HT-29 (cell line): ENCODE results near the gene PSMC2. TPM values are rescaled to one million over a fixed set of nuclear protein-coding genes. Genes with fewer than 3 reads are reported as not detected.
A peak's percentile ranks its signal among the peaks of the same experiment; 100 is the strongest.

ENCODE experiments used
- DNase-seq: peaks from one replicate; pipeline ENCODE4 v3.0.0-alpha.2; 2015; ENCODE audit warnings: low spot score
- total RNA-seq: library from RNA; depleted of rRNA; stranded (reverse); fragments of >200 nt; shearing (Covaris generic); gene quantifications from 2 replicates; pipeline ENCODE4 v1.2.3, GENCODE V29; 2014; rRNA removed

PSMC2 gene
- total RNA-seq: 119 and 171 TPM in 2 replicates

DNA sequence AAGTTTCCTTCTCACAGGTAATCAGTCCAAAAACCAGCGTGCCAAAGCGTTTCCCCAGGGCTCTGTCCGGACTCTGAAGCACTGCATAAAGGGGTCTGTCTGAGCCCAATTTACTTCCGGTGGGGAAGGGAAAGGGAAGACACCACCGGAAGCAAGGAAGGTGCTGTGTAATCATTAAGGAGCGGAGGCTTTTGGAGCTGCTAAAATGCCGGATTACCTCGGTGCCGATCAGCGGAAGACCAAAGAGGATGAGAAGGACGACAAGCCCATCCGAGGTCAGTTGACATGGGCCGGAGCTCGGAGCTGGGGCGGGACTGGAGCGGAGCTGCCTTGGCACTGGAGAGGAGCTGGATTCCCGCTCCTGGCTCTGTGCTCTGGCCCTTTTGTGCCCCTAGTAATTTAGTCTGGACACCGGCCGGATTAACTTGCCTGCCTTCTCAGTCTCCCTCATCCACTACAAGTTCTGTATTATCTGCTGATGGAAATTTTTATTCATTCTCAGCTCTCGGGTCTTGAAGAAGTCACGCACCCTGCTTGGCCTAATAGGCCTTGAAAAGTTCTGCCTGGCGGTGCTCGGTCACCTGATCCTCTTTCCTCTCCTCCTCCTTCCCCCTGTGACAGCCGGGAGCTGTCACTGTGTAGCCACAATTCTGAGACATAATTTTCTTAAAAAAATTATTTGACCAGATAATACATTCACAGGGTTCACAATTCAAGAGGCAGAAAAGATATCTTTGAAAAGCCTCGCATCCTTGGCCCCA lies at the start of gene PSMC2:
Gene PSMC2, plus strand, starts transcription at position 137 of the 761 bp plus-strand sequence. Its CDS starts 69 bp downstream, at position 206.
- peak; percentile 96 for DNase-seq

DNA sequence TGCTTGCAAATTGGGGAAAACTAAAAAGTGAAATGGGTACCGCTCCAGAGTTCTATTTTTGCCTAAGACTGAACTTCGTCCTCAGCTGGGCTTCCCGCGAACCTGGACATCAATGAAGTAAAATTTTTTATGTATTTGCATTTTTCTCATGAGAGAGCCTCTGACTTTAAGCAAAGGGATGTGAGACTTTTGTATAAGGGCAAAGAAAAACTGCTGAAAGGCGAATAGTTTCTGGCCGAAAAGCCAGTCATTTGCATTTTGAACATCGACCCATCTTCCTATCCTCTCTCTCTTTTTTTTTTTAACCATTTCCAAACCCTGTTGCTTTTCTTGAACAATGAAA lies 49.6 kb upstream of the PSMC2 start:
- no peak for DNase-seq

DNA sequence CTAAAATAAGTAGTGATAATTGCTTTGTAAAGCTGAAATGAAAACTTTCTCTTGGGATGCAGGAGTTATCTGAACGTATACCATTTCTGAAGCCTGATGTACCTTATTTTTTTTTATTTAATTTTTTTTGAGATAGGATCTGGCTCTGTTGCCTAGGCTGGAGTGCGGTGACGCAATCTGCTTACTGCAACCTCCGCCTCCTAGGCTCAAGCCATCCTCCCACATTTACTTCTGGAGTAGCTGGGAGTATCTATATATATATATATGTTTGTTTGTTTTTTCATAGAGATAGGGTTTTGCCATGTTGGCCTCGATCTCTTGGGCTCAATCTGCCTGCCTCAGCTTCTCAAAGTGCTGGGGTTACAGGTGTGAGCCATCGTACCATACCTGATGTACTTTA lies 47.8 kb upstream of the PSMC2 start:
- no peak for DNase-seq

DNA sequence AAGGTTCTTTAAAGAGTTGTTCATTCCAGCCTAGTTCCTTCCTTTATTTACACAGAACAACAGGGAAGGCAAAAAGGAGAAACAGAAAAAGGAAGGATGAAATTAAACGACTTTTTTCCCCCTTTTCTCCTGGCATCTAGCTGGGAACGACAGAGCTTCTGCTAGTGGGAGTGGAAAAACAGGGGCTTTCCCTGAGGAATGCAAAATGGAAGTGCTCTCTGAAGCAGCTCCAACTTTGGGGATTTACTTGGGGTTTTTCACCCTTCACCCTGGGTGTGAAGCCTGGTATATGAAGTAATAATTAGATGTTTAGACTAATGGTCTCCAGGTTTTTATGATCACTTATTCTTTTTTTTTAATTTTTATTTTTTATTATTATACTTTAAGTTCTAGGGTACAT lies 46.0 kb upstream of the PSMC2 start:
- no peak for DNase-seq

DNA sequence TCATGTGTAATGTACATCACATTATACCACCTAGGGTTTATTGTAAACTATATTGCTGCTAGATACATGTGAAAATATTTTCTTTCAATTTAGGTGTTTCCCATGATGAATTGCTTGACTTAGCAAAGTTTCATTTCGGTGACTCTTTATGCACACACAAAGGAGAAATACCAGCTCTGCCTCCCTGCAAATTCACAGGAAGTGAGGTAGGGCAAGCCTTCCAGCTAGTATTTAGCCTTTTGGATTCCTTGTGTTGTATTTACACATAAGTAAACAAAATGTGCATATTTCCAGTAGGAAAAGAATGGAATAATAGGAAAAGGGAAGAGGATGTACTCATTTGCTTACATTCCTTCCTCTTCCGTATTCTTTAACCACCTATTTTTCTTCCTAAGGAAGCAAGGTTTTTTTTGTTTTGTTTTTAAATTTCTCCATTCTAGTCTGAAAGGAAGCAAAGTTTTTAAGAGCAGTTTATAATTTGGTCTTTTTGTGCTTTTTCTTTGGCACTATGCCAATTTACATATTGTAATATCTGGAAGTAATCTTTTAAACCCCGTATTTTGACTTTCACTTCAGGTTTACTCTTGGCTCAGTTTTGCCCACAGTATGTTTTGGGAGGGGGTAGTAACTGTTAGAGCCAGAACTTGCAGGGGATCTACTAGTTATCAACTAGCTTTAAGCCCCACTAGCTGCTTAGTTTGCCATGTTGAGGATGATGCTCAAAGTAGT lies 39.8 kb upstream of the PSMC2 start:
- DNase-seq: no peak

- no peak for DNase-seq
Measured at GRCh38 chr7:103314852-103315251, 32.6 kb upstream of the PSMC2 start.

GRCh38 chr7:103316380-103316941 lies 31.0 kb upstream of the PSMC2 start:
- no peak for DNase-seq

DNA sequence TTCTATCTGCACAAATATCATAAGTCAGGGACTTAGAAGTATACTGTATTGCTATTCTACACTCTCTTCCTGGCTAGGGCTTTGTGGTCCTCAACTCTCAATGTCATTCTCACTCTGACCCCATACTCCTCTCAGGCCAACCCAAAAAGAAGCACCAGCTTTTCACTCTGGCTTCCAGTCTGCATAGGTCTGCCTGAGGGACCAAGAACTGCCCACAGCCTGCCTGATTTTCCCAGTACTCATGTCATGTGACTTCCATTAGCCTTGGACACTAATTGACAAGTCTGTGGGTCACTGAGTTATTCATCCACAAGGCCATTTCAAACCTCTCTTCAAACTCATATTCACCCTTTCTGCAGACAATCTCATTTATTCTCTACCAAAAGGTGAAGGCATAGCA lies 30.4 kb upstream of the PSMC2 start:
- DNase-seq: no peak

GRCh38 chr7:103325744-103326143 lies 21.7 kb upstream of the PSMC2 start:
- no peak for DNase-seq

GRCh38 chr7:103336761-103337160 lies 10.7 kb upstream of the PSMC2 start:
- DNase-seq: no peak

DNA sequence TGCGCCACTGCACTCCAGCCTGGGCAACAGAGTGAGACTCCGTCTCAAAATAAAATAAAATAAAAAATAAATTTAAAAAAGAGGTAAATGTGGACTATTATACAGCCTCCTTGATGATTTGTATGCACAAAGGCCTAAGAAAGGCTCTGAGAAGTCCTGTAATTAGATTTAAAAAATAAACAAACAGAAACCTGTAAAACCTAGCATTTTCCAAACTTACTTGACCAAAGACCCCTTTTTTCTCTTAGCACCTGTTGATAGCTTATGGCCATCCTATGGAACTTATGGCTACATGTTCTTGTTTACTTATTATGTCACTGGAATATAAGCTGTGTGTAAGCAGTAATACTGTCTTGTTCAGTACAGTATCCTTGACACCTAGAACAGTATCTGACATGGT lies 8.6 kb upstream of the PSMC2 start:
- DNase-seq: no peak

DNA sequence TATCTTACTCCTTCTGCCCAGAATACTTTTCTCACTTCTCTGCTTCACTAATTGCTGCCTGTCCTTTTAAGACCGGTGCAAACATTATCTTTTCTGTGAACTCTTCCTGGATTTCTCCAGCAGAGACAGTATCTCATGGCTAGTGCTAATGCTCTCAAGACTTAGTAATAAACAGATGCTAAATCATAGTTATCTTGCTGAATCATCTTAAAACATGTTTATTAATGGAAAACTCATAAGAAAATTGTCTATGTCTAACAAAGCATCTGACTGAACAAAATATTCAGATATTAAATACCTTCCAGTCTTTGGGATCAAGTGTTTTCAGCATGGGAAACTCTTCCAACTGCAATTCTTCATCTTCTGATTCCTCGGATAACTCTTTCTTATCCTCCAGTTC lies 6.0 kb upstream of the PSMC2 start:
- DNase-seq: no peak

- DNase-seq: no peak
Measured at GRCh38 chr7:103343332-103343731, 4.1 kb upstream of the PSMC2 start.

GRCh38 chr7:103343758-103344452 lies 3.5 kb upstream of the PSMC2 start:
- peak; percentile 62 for DNase-seq

GRCh38 chr7:103344453-103345149 lies 2.8 kb upstream of the PSMC2 start, which contains the start of gene DNAJC2:
DNAJC2 (minus strand) TSS chr7:103344767; CDS start chr7:103344622, 145 bp downstream.
- DNase-seq: peak; percentile 97

- no peak for DNase-seq
Measured at GRCh38 chr7:103346396-103346795, 1.0 kb upstream of the PSMC2 start.

GRCh38 chr7:103348452-103348851 lies 1.0 kb downstream of the PSMC2 start:
- no peak for DNase-seq

DNA sequence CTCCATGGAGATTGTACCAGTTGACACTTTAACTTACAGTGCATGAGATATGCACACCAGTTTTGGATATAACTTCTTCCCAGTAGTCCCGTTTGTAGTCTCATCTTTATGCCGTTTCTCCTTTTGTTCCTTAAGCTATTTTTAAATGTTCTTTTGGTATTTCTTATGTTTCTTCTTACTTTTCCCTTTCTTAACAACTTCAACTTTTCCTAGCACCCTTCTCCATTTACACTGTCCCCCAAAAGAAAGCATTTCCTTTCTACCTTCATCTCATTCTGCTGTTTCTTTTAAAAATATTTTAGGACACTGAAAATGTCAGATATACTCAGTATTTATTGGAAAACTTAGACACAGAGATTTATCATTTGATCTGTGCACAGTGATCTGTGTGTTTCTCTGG lies 1.5 kb downstream of the PSMC2 start:
- DNase-seq: no peak

GRCh38 chr7:103349805-103350204 lies 2.4 kb downstream of the PSMC2 start:
- no peak for DNase-seq

DNA sequence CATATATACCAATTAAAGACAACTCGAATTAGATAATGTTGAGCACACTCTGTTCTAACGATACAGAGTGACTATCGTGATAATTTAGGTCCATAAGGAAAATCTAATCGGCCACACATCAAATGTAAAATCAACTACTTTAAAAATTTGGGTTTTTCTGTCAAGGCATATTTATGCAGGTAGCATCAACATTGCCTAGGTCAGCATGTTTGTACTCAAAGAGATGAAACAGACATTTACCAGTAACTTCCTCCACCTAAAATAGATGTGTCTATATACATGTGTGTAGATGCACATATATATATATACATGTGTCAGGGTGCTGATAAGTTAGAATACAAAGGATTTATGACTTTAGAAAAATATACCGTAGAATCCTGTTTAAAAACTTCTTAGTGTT lies 22.0 kb downstream of the PSMC2 start:
- DNase-seq: no peak

- DNase-seq: no peak
Measured at GRCh38 chr7:103373866-103374643, 26.6 kb downstream of the PSMC2 start.
